Stomach (tissue), 9 donors: ENCODE data around the gene MKX. TPM values are rescaled to one million over a fixed set of nuclear protein-coding genes. Genes with fewer than 3 reads are reported as not detected.

Experiments
- DNase-seq, 2 donors: peaks; one replicate each; pipeline versions ENCODE4 v3.0.0 to v3.0.0-alpha.2; 2013 to 2019
- H3K27ac ChIP-seq, 5 donors: fragments of 200-600 bp in 4 of 5; sonication (generic) in 4 of 5; one replicate each; pipeline ENCODE4 v1.5.1; 2013 to 2019; ENCODE audit warnings: mild to moderate bottlenecking in 1 of 5, moderate library complexity in 1 of 5
- H3K27me3 ChIP-seq, 3 donors: fragments of 200-600 bp; sonication (generic); one replicate each; pipeline ENCODE4 v1.5.1; 2017 to 2019; ENCODE audit warnings: mixed run types in 1 of 3
- H3K36me3 ChIP-seq, 4 donors: fragments of 200-600 bp; sonication (generic); 1 replicate in 3 of 4; 2 replicates in 1 of 4; pipeline ENCODE4 v1.5.1; 2016 to 2019
- H3K4me1 ChIP-seq, 4 donors: fragments of 200-600 bp; sonication (generic); one replicate each; pipeline ENCODE4 v1.5.1; 2016 to 2019
- H3K4me3 ChIP-seq, 4 donors: fragments of 200-600 bp; sonication (generic) in 3 of 4; one replicate each; pipeline ENCODE4 v1.5.1; 2016 to 2019; ENCODE audit warnings: mild to moderate bottlenecking in 1 of 4
- H3K9me3 ChIP-seq, 4 donors: fragments of 200-600 bp; sonication (generic); one replicate each; pipeline ENCODE4 v1.5.1; 2016 to 2019
- CTCF ChIP-seq, 7 experiments: fragments of 450-650 bp in 4 of 7; fragments of 200-600 bp in 3 of 7; sonication (generic) in 3 of 7; IDR thresholded peaks; one replicate each; pipeline ENCODE4 v1.5.1; 2016 to 2019; ENCODE audit warnings: antibody characterized with exemption in 7 of 7, control low read depth in 2 of 7, mild to moderate bottlenecking in 1 of 7
- EP300 ChIP-seq: sonication (generic); formaldehyde crosslinking; IDR thresholded peaks from one replicate; pipeline ENCODE4 v1.6.1; 2017; ENCODE audit warnings: antibody characterized with exemption
- POLR2A ChIP-seq, 4 donors: fragments of 450-650 bp; IDR thresholded peaks; one replicate each; pipeline ENCODE4 v1.6.1; 2016; ENCODE audit warnings: antibody characterized with exemption in 4 of 4, control low read depth in 2 of 4, mild to moderate bottlenecking in 1 of 4, moderate library complexity in 1 of 4
- POLR2AphosphoS5 ChIP-seq, 3 donors: sonication (generic); formaldehyde crosslinking; IDR thresholded peaks; one replicate each; pipeline ENCODE4 v1.6.1; 2016; ENCODE audit warnings: antibody characterized with exemption in 3 of 3
- WGBS, 5 donors: extraction: QIAGEN DNeasy Blood & Tissue Kit in 3 of 5; methylation state at CpG; one replicate each; pipeline versions ENCODE4 v1.1.5 to v1.1.7; 2013 to 2018; 5-methylcytosine and 5-hydroxymethylcytosine counted together
- intact Hi-C: fragments of 100-400 bp; cut with DNase I; formaldehyde crosslinking; loops from one replicate; pipeline ENCODE4 v1.15.1; 2023; ENCODE audit warnings: low total_unique reads
- polyA plus RNA-seq, 3 donors: library from polyadenylated mRNA; stranded (reverse); fragments of 200-250 nt; gene quantifications; one replicate each; pipeline ENCODE4 v1.2.3, GENCODE V29; 2013
- total RNA-seq, 5 donors: library from RNA; depleted of rRNA; stranded (reverse); fragments of >200 nt; gene quantifications; one replicate each; pipeline versions ENCODE4 v1.1.0 to v1.2.3, GENCODE V29; 2014 to 2016
- donor health status: healthy with polysubstance abuse.
- donor health status: Bipolar disorder and iron deficiency.
- donor health status: healthy.

The MKX gene
- total and polyA plus RNA-seq, 8 donors, result 0.06 to 24.1 (median 2.4) TPM; not detected in 2

GRCh38 chr10:27638071-27638750, 107.4 kb downstream of the MKX start:
- TF ChIP-seq CTCF (IDR thresholded peaks at IDR 0.05) (no peak), POLR2A (IDR thresholded peaks at IDR 0.05) (no peak), POLR2AphosphoS5 (IDR thresholded peaks at IDR 0.05) (no peak)
- no peak overlapping the region for H3K27ac ChIP-seq

GRCh38 chr10:27637601-27638000, 108.0 kb downstream of the MKX start:
- no peaks in the 10 kb centered on the region for H3K27me3 ChIP-seq
- 42 to 54% (median 43%) methylated on average over 2 of the region's 2 CpGs for WGBS, 5 donors
- no peak for DNase-seq
- intact Hi-C loops, result no loop called here
- H3K4me1 ChIP-seq, result no peaks in the 10 kb centered on the region
- H3K9me3 ChIP-seq, result peaks cover 0 to 5% (median 0%) of the 10 kb centered on the region in 4 donors
- no peak for TF ChIP-seq POLR2A (IDR thresholded peaks at IDR 0.05)
- TF ChIP-seq CTCF (IDR thresholded peaks at IDR 0.05), result no peak
- no peak for TF ChIP-seq POLR2AphosphoS5 (IDR thresholded peaks at IDR 0.05)
- TF ChIP-seq EP300, result no peak
- H3K36me3 ChIP-seq, result no peaks in the 10 kb centered on the region
- no peak overlapping the region for H3K4me3 ChIP-seq
- no peak overlapping the region for H3K27ac ChIP-seq

More at GRCh38 chr10:27638071-27638750, 107.4 kb downstream of the MKX start:
- Histone ChIP-seq H3K36me3 (no peaks in the 10 kb centered on the region), H3K4me1 (no peaks in the 10 kb centered on the region), H3K4me3 (no peak overlapping the region), H3K9me3 (peaks cover 0 to 5% (median 0%) of the 10 kb centered on the region in 4 donors), H3K27me3 (no peaks in the 10 kb centered on the region)
- DNase-seq, result no peak
- intact Hi-C loops, result no loop called here
- 73 to 78% (median 78%) methylated on average over 3 of the region's 3 CpGs for WGBS, 5 donors

- Histone ChIP-seq H3K27ac (no peak overlapping the region), H3K4me1 (no peaks in the 10 kb centered on the region), H3K36me3 (no peaks in the 10 kb centered on the region), H3K9me3 (no peaks in the 10 kb centered on the region), H3K4me3 (no peak overlapping the region), H3K27me3 (no peaks in the 10 kb centered on the region)
- no peak for TF ChIP-seq POLR2A (IDR thresholded peaks at IDR 0.05)
- no peak for TF ChIP-seq POLR2AphosphoS5 (IDR thresholded peaks at IDR 0.05)
- no peak for TF ChIP-seq CTCF (IDR thresholded peaks at IDR 0.05)
- TF ChIP-seq EP300, result no peak
- WGBS, 5 donors, result 93 to 100% (median 97%) methylated on average over 1 of the region's 1 CpG
- intact Hi-C loops, result no loop called here
- no peak for DNase-seq
These were observed 108.8 kb downstream of the MKX start for GRCh38 chr10:27636816-27637215.

GRCh38 chr10:27635699-27636270, 109.8 kb downstream of the MKX start:
- intact Hi-C loops, result no loop called here
- Histone ChIP-seq H3K4me3 (no peak overlapping the region), H3K27me3 (no peaks in the 10 kb centered on the region), H3K9me3 (no peaks in the 10 kb centered on the region), H3K36me3 (no peaks in the 10 kb centered on the region), H3K4me1 (no peaks in the 10 kb centered on the region), H3K27ac (no peak overlapping the region)
- 58 to 77% (median 71%) methylated on average over 2 of the region's 2 CpGs for WGBS, 5 donors
- TF ChIP-seq EP300 (no peak), CTCF (IDR thresholded peaks at IDR 0.05) (no peak), POLR2A (IDR thresholded peaks at IDR 0.05) (no peak), POLR2AphosphoS5 (IDR thresholded peaks at IDR 0.05) (no peak)
- DNase-seq, result no peak
